Osteoblast (primary cell): ENCODE measurements around the gene C11orf21. TPM values are rescaled to one million over a fixed set of nuclear protein-coding genes. Genes with fewer than 3 reads are reported as not detected.
A peak's percentile ranks its signal among the peaks of the same experiment; 100 is the strongest.

Source experiments
- DNase-seq: peaks from one replicate; pipeline ENCODE4 v3.0.0; 2011; ENCODE audit warnings: low spot score, mixed read lengths; ENCODE audit not compliant: insufficient read length; ENCODE audit errors: missing footprints
- H2AFZ ChIP-seq: 2 replicates; pipeline ENCODE4 v1.6.0; 2011; ENCODE audit warnings: mild to moderate bottlenecking, low read length
- H3K27ac ChIP-seq: 2 replicates; pipeline ENCODE4 v1.5.1; 2011; ENCODE audit warnings: mild to moderate bottlenecking, low read depth, low read length, moderate library complexity
- H3K27me3 ChIP-seq: 2 replicates; pipeline ENCODE4 v1.6.0; 2012; ENCODE audit warnings: mild to moderate bottlenecking, control low read depth, inconsistent platforms, low read length, moderate library complexity; ENCODE audit not compliant: insufficient read depth
- H3K36me3 ChIP-seq: 2 replicates; pipeline ENCODE4 v1.5.1; 2011; ENCODE audit warnings: mild to moderate bottlenecking, low read length, control low read depth, moderate library complexity; ENCODE audit not compliant: insufficient read depth
- H3K4me1 ChIP-seq: 2 replicates; pipeline ENCODE4 v1.5.1; 2011; ENCODE audit warnings: mild to moderate bottlenecking, low read length, control low read depth, moderate library complexity; ENCODE audit not compliant: insufficient read depth
- H3K4me2 ChIP-seq: 2 replicates; pipeline ENCODE4 v1.6.0; 2011; ENCODE audit warnings: mild to moderate bottlenecking, low read length; ENCODE audit not compliant: insufficient read depth
- H3K4me3 ChIP-seq: fragments of 200-600 bp; sonication (generic); 3 replicates; pipeline ENCODE4 v1.5.1; 2012; ENCODE audit warnings: mild to moderate bottlenecking, low read length, inconsistent platforms; ENCODE audit not compliant: insufficient read depth
- H3K79me2 ChIP-seq: 2 replicates; pipeline ENCODE4 v1.6.0; 2012; ENCODE audit warnings: mild to moderate bottlenecking, low read length, control low read depth, inconsistent platforms; ENCODE audit not compliant: insufficient read depth
- H3K9me3 ChIP-seq: 2 replicates; pipeline ENCODE4 v1.5.1; 2011; ENCODE audit warnings: low read depth, low read length, control low read depth
- H4K20me1 ChIP-seq: 2 replicates; pipeline ENCODE4 v1.6.0; 2012; ENCODE audit warnings: mild to moderate bottlenecking, low read length, control low read depth; ENCODE audit not compliant: insufficient read depth
- CTCF ChIP-seq: IDR thresholded peaks from 2 replicates; pipeline ENCODE4 v1.5.1; 2011; ENCODE audit warnings: mild to moderate bottlenecking, low read depth, low read length, moderate library complexity; ENCODE audit errors: extremely low read depth
- total RNA-seq: library from RNA; depleted of rRNA; stranded (reverse); fragments of >200 nt; gene quantifications from 2 replicates; pipeline ENCODE4 v1.2.3, GENCODE V29; 2012

The C11orf21 gene
- total RNA-seq, 1 donor = 0.36 TPM

GRCh38 chr11:2320568-2321310, 19.0 kb upstream of the C11orf21 start:
- DNase-seq = peak; percentile 17
- H2AFZ ChIP-seq = no peak overlapping the region
- no peak overlapping the region for H3K4me3 ChIP-seq
- H3K36me3 ChIP-seq = no peaks in the 10 kb centered on the region
- no peaks in the 10 kb centered on the region for H3K27me3 ChIP-seq
- H3K4me1 ChIP-seq = no peaks in the 10 kb centered on the region
- H3K4me2 ChIP-seq = no peak overlapping the region
- no peak overlapping the region for H3K27ac ChIP-seq
- TF ChIP-seq CTCF = no peak
- H4K20me1 ChIP-seq = no peaks in the 10 kb centered on the region
- no peaks in the 10 kb centered on the region for H3K79me2 ChIP-seq
- no peaks in the 10 kb centered on the region for H3K9me3 ChIP-seq

- no peaks in the 10 kb centered on the region for H3K36me3 ChIP-seq
- no peaks in the 10 kb centered on the region for H3K4me1 ChIP-seq
- H4K20me1 ChIP-seq = no peaks in the 10 kb centered on the region
- no peak overlapping the region for H2AFZ ChIP-seq
- no peak for TF ChIP-seq CTCF
- H3K27ac ChIP-seq = no peak overlapping the region
- H3K9me3 ChIP-seq = no peaks in the 10 kb centered on the region
- DNase-seq = peak; percentile 62
- no peaks in the 10 kb centered on the region for H3K27me3 ChIP-seq
- no peak overlapping the region for H3K4me3 ChIP-seq
- H3K4me2 ChIP-seq = no peak overlapping the region
- H3K79me2 ChIP-seq = no peaks in the 10 kb centered on the region
Observed at GRCh38 chr11:2319791-2320472, 18.2 kb upstream of the C11orf21 start.

GRCh38 chr11:2318707-2319106, 17.0 kb upstream of the C11orf21 start:
- Histone ChIP-seq H3K4me3 (no peak overlapping the region), H3K27ac (no peak overlapping the region), H3K4me2 (no peak overlapping the region), H3K79me2 (no peaks in the 10 kb centered on the region), H3K36me3 (no peaks in the 10 kb centered on the region), H4K20me1 (no peaks in the 10 kb centered on the region), H2AFZ (no peak overlapping the region), H3K9me3 (no peaks in the 10 kb centered on the region), H3K4me1 (peaks cover 5% of the 10 kb centered on the region), H3K27me3 (no peaks in the 10 kb centered on the region)
- peak; percentile 22 for DNase-seq
- no peak for TF ChIP-seq CTCF

GRCh38 chr11:2318123-2318522, 16.4 kb upstream of the C11orf21 start:
- Histone ChIP-seq H3K9me3 (no peaks in the 10 kb centered on the region), H2AFZ (no peak overlapping the region), H3K79me2 (no peaks in the 10 kb centered on the region), H3K4me3 (no peak overlapping the region), H3K36me3 (no peaks in the 10 kb centered on the region), H3K27ac (no peak overlapping the region), H4K20me1 (no peaks in the 10 kb centered on the region), H3K4me1 (peaks cover 5% of the 10 kb centered on the region), H3K4me2 (no peak overlapping the region), H3K27me3 (no peaks in the 10 kb centered on the region)
- peak; percentile 53 for DNase-seq
- no peak for TF ChIP-seq CTCF
